GM21825 (cell line): Measurements from ENCODE around the gene CDC123.
A peak's percentile ranks its signal among the peaks of the same experiment; 100 is the strongest.
"Not testable (repeated sequence)": the region's sequence is repeated elsewhere in the genome, so short reads cannot be mapped to it uniquely, and the experiment has no call there.

ENCODE experiments used
- ATAC-seq: cut with Tn5 transposase; IDR thresholded peaks from one replicate; pipeline ENCODE4 v1.9.1; 2021; ENCODE audit warnings: mild to moderate bottlenecking, moderate library complexity; ENCODE audit not compliant: unreplicated experiment

The CDC123 gene

GRCh38 chr10:12188656-12189055, 7.3 kb upstream of the CDC123 start:
- ATAC-seq = no peak

- ATAC-seq = no peak
Observed at GRCh38 chr10:12189426-12189825, 6.6 kb upstream of the CDC123 start.

- ATAC-seq = no peak
Observed at GRCh38 chr10:12191715-12192114, 4.3 kb upstream of the CDC123 start.

GRCh38 chr10:12193193-12193592, 2.8 kb upstream of the CDC123 start:
- no peak for ATAC-seq

- no peak for ATAC-seq
Observed at GRCh38 chr10:12194752-12195271, 1.2 kb upstream of the CDC123 start.

- peak; percentile 19 for ATAC-seq
Observed at GRCh38 chr10:12195281-12195602, 746 bp upstream of the CDC123 start.

- no peak for ATAC-seq
Observed at GRCh38 chr10:12196531-12197211, 683 bp downstream of the CDC123 start.

GRCh38 chr10:12198156-12198555, 2.2 kb downstream of the CDC123 start:
- no peak for ATAC-seq

- ATAC-seq = no peak
Observed at GRCh38 chr10:12200850-12201249, 4.9 kb downstream of the CDC123 start.

- ATAC-seq = no peak
Observed at GRCh38 chr10:12201543-12201942, 5.6 kb downstream of the CDC123 start.

GRCh38 chr10:12202226-12202625, 6.2 kb downstream of the CDC123 start:
- no peak for ATAC-seq

GRCh38 chr10:12205082-12205481, 9.1 kb downstream of the CDC123 start:
- no peak for ATAC-seq

GRCh38 chr10:12207114-12207513, 11.1 kb downstream of the CDC123 start:
- ATAC-seq = no peak

- no peak for ATAC-seq
Observed at GRCh38 chr10:12208460-12208859, 12.5 kb downstream of the CDC123 start.

- no peak for ATAC-seq
Observed at GRCh38 chr10:12212454-12212853, 16.5 kb downstream of the CDC123 start.

- ATAC-seq = no peak
Observed at GRCh38 chr10:12213621-12214020, 17.6 kb downstream of the CDC123 start.

- no peak for ATAC-seq
Observed at GRCh38 chr10:12214093-12214492, 18.1 kb downstream of the CDC123 start.

GRCh38 chr10:12214763-12215218, 18.8 kb downstream of the CDC123 start:
- no peak for ATAC-seq

- ATAC-seq = no peak
Observed at GRCh38 chr10:12218991-12219390, 23.0 kb downstream of the CDC123 start.

GRCh38 chr10:12221323-12222298, 25.6 kb downstream of the CDC123 start:
- no peak for ATAC-seq

GRCh38 chr10:12225444-12225843, 29.5 kb downstream of the CDC123 start:
- ATAC-seq = no peak

- not testable (repeated sequence) for ATAC-seq
Observed at GRCh38 chr10:12226438-12226837, 30.4 kb downstream of the CDC123 start.
